Activated CD8-positive, alpha-beta memory T cell treated with anti-CD3 and anti-CD28 coated beads for 48 hours (primary cell): ENCODE measurements around the gene DEFB112.

ENCODE experiments used
- DNase-seq, 3 experiments: peaks; one replicate each; pipeline ENCODE4 v3.0.0-alpha.2; 2020; ENCODE audit warnings: low read depth in 2 of 3, low spot score in 2 of 3

The DEFB112 gene

GRCh38 chr6:50003139-50003538, 46.6 kb downstream of the DEFB112 start:
- DNase-seq: no peak

- no peak for DNase-seq
Observed at GRCh38 chr6:49995278-49995677, 54.5 kb downstream of the DEFB112 start.
